ENCODE results near the gene DHCR7.

DNA sequence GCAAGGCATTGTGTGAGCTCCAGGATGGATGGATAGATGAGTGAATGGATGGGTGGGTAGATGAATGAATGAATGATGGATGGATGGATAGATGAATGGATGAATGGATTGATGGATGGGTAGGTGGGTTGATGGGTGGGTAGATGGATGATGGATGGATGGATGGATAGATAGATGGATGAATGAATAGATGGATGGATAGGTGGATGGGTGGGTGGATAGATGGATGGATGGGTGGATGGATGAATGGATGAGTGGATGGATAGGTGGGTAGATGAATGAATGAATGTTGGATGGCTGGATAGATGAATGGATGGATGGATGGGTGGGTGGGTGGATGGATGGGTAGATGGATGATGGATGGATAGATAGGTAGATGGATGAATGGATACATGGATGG, 33.5 kb downstream of the DHCR7 start:
- TF ChIP-seq POLR2AphosphoS5 (IDR thresholded peaks at IDR 0.05) (no peak), EP300 (IDR thresholded peaks at IDR 0.05) (no peak)
- TF ChIP-seq, protein P1, sequence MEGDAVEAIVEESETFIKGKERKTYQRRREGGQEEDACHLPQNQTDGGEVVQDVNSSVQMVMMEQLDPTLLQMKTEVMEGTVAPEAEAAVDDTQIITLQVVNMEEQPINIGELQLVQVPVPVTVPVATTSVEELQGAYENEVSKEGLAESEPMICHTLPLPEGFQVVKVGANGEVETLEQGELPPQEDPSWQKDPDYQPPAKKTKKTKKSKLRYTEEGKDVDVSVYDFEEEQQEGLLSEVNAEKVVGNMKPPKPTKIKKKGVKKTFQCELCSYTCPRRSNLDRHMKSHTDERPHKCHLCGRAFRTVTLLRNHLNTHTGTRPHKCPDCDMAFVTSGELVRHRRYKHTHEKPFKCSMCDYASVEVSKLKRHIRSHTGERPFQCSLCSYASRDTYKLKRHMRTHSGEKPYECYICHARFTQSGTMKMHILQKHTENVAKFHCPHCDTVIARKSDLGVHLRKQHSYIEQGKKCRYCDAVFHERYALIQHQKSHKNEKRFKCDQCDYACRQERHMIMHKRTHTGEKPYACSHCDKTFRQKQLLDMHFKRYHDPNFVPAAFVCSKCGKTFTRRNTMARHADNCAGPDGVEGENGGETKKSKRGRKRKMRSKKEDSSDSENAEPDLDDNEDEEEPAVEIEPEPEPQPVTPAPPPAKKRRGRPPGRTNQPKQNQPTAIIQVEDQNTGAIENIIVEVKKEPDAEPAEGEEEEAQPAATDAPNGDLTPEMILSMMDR (IDR thresholded peaks at IDR 0.05) = no peak

Data from upper lobe of left lung (tissue), 4 donors.